ENCODE data around the gene STYK1. TPM values are rescaled to one million over a fixed set of nuclear protein-coding genes. Genes with fewer than 3 reads are reported as not detected.

STYK1 gene
- total RNA-seq, 4 donors from 2014 or later, result 0.50 to 1.2 TPM; not detected in 2

DNA sequence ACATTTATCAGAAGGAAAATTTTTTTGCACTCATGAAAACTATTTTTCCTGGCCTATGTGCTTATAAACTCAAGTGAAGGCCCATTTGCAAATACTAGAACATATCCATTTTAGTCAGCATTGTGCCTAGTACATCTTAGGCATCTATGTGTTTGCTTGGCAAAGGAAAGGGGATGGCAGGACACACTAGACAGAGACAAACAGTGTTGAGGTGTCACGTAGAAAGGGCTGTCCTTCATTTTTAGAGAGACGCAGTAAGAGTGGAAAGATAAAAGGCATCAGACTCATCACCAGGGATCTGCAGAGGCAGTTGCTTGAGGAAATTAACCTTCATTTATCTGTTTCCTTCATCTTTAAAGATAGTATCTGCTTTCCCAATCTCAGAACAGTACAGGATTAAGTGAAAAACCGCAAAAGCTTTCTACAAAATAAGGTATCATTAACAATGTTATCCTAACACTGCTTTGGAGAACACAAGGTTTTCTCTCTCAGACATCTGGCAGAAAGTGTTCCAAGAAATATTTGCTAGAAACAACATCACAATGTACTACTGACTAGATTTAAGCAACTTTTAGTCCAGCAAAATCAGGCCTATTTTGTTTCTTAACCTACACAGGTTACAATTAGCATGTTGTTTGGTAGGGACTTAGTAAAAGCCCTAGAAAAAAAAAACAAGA lies 47.3 kb upstream of the STYK1 start:
- intact Hi-C loops (cut with DNase I), result loop anchor here (5.0 to 10.0 kb wide), 2 partner anchors 109 to 506 kb away; partner anchors contain the start of genes GABARAPL1 and MAGOHB
- Histone ChIP-seq H3K4me1 (peaks cover 36 to 66% (median 62%) of the 10 kb centered on the region in 4 donors), H3K36me3 (peaks cover 0 to 24% (median 2%) of the 10 kb centered on the region in 4 donors), H3K27ac (replicated peaks in 1 of 4) (peak overlapping the region; percentile 96 to 98 (median 98)), H3K4me3 (peak overlapping the region; percentile 89 to 97 (median 94)), H3K27me3 (no peaks in the 10 kb centered on the region), H3K9me3 (no peaks in the 10 kb centered on the region)
- no peak for TF ChIP-seq EP300 (IDR thresholded peaks at IDR 0.05)
- TF ChIP-seq POLR2AphosphoS5 (IDR thresholded peaks at IDR 0.05), result no peak
- TF ChIP-seq, protein P1, sequence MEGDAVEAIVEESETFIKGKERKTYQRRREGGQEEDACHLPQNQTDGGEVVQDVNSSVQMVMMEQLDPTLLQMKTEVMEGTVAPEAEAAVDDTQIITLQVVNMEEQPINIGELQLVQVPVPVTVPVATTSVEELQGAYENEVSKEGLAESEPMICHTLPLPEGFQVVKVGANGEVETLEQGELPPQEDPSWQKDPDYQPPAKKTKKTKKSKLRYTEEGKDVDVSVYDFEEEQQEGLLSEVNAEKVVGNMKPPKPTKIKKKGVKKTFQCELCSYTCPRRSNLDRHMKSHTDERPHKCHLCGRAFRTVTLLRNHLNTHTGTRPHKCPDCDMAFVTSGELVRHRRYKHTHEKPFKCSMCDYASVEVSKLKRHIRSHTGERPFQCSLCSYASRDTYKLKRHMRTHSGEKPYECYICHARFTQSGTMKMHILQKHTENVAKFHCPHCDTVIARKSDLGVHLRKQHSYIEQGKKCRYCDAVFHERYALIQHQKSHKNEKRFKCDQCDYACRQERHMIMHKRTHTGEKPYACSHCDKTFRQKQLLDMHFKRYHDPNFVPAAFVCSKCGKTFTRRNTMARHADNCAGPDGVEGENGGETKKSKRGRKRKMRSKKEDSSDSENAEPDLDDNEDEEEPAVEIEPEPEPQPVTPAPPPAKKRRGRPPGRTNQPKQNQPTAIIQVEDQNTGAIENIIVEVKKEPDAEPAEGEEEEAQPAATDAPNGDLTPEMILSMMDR (IDR thresholded peaks at IDR 0.05), result no peak
- TF ChIP-seq POLR2A (IDR thresholded peaks at IDR 0.05; ENCODE audit: low read depth), result no peak
- WGBS, result 25% methylated on average over 3 of the region's 3 CpGs
- no peak for DNase-seq (ENCODE audit: extremely low spot score)

DNA sequence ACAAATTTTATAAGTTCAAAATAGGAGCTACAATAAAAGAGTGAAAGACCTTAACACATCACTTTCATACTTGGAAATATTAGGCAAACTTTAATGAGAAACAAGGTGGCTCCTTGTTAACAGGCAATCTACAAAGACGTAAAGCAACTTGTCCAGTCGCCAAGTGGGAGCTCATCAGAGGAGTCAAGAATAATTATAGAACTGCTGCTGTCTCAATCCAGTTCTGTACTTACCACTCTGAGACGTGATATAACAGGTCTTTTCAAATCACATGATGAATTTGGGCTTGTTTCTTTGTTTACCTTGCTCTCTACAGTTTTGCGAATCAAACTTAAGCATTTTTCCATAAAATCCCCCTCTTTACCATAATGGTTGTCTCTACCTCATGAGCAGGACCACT lies 45.6 kb upstream of the STYK1 start:
- Histone ChIP-seq H3K27me3 (no peaks in the 10 kb centered on the region), H3K27ac (replicated peaks in 1 of 4) (peak overlapping the region; percentile 71 to 98 (median 98)), H3K9me3 (no peaks in the 10 kb centered on the region), H3K36me3 (peaks cover under 1 to 40% (median 15%) of the 10 kb centered on the region in 4 donors), H3K4me1 (peaks cover 43 to 70% (median 65%) of the 10 kb centered on the region in 4 donors), H3K4me3 (peak overlapping the region in 2 of 4 donors; percentile 5 to 7)
- 53% methylated on average over 4 of the region's 4 CpGs for WGBS
- no peak for TF ChIP-seq POLR2AphosphoS5 (IDR thresholded peaks at IDR 0.05)
- no peak for TF ChIP-seq POLR2A (IDR thresholded peaks at IDR 0.05; ENCODE audit: low read depth)
- TF ChIP-seq EP300 (IDR thresholded peaks at IDR 0.05), result no peak
- TF ChIP-seq, protein P1 (IDR thresholded peaks at IDR 0.05), result no peak
- no peak for DNase-seq (ENCODE audit: extremely low spot score)
- intact Hi-C loops (cut with DNase I), result loop anchor here (10.0 kb wide), 1 partner anchor 355 kb away; no protein-coding TSS in a partner anchor

- H3K27me3 ChIP-seq, result no peaks in the 10 kb centered on the region
- peaks cover 43 to 59% (median 57%) of the 10 kb centered on the region in 4 donors for H3K4me1 ChIP-seq
- H3K9me3 ChIP-seq, result no peaks in the 10 kb centered on the region
- peak overlapping the region; percentile 71 to 98 (median 98) for H3K27ac ChIP-seq (replicated peaks in 1 of 4)
- no peak for DNase-seq (ENCODE audit: extremely low spot score)
- peak overlapping the region; percentile 3 to 28 (median 8) for H3K4me3 ChIP-seq
- WGBS, result 27% methylated on average over 4 of the region's 4 CpGs
- intact Hi-C loops (cut with DNase I), result loop anchor here (10.0 kb wide), 1 partner anchor 354 kb away; no protein-coding TSS in a partner anchor
- peak; percentile 22 to 30 for TF ChIP-seq POLR2AphosphoS5 (IDR thresholded peaks at IDR 0.05)
- TF ChIP-seq, protein P1 (IDR thresholded peaks at IDR 0.05), result no peak
- TF ChIP-seq EP300 (IDR thresholded peaks at IDR 0.05), result no peak
- TF ChIP-seq POLR2A (IDR thresholded peaks at IDR 0.05; ENCODE audit: low read depth), result no peak
- H3K36me3 ChIP-seq, result peaks cover 10 to 51% (median 23%) of the 10 kb centered on the region in 4 donors
Observed at GRCh38 chr12:10718279-10718821, 44.5 kb upstream of the STYK1 start.

DNA sequence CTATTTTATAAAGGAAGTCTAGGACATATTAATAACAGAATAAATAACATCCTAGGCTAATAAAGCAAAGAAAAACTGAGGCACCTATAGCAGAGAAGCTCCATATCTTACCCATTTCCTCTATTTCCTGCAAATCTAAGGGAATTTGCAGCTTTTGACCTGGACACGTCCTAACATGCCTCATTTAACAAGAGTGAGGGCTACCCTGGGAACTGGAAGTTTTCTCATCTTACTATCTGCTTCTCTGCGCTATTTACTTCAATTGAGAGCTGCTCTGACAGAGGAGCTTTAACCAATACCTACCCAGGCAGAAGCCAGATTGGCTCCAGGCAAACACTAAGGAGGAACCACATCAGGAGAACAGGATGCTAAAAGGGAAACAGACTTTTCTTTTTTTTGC lies 43.6 kb upstream of the STYK1 start:
- peaks cover 19 to 61% (median 32%) of the 10 kb centered on the region in 4 donors for H3K36me3 ChIP-seq
- 48% methylated on average over 2 of the region's 2 CpGs for WGBS
- no peak for DNase-seq (ENCODE audit: extremely low spot score)
- no peak overlapping the region for H3K4me3 ChIP-seq
- intact Hi-C loops (cut with DNase I), result loop anchor here (10.0 kb wide), 1 partner anchor 353 kb away; no protein-coding TSS in a partner anchor
- H3K27ac ChIP-seq (replicated peaks in 1 of 4), result peak overlapping the region; percentile 71 to 98 (median 98)
- no peaks in the 10 kb centered on the region for H3K27me3 ChIP-seq
- H3K9me3 ChIP-seq, result no peaks in the 10 kb centered on the region
- peaks cover 47 to 59% (median 57%) of the 10 kb centered on the region in 4 donors for H3K4me1 ChIP-seq
- TF ChIP-seq POLR2AphosphoS5 (IDR thresholded peaks at IDR 0.05), result no peak
- TF ChIP-seq, protein P1 (IDR thresholded peaks at IDR 0.05), result no peak
- no peak for TF ChIP-seq POLR2A (IDR thresholded peaks at IDR 0.05; ENCODE audit: low read depth)
- TF ChIP-seq EP300 (IDR thresholded peaks at IDR 0.05), result no peak

All from esophagus muscularis mucosa (tissue), 4 donors.